ENCODE measurements around the gene FKBP1B.

DNA sequence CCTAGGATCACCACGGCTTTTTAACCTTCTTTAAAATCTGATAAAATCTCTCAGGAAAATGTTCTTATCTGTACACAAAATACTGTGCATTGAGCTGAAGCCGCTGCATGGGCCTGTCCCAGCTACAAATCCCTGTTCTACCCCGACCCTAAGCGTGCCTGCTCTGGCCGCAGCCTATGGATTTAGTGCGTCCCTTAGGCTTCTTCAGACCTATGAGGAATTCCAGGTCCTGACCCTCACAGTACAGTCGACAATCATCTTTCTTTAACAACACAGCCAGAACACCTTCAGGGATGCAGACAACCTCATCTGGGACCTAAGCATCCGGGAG lies 1.9 kb upstream of the FKBP1B start:
- TF ChIP-seq POLR2A (IDR thresholded peaks at IDR 0.05; ENCODE audit: low read depth, low read length) (no peak), EZH2 (IDR thresholded peaks at IDR 0.05; ENCODE audit: borderline replicate concordance, low read depth, low read length, severe bottlenecking) (no peak), POLR2AphosphoS5 (IDR thresholded peaks at IDR 0.05; ENCODE audit: insufficient read depth, low read depth, low read length) (no peak), JUN (IDR thresholded peaks at IDR 0.05; ENCODE audit: borderline replicate concordance, insufficient read depth, insufficient read length, low read depth) (no peak), MAX (IDR thresholded peaks at IDR 0.05; ENCODE audit: insufficient read depth, insufficient read length) (no peak), GATA2 (IDR thresholded peaks at IDR 0.05; ENCODE audit: insufficient read depth, insufficient read length, low read depth, low read length) (no peak), MYC (IDR thresholded peaks at IDR 0.05; ENCODE audit: low read depth, low read length) (no peak), FOS (IDR thresholded peaks at IDR 0.05; ENCODE audit: borderline replicate concordance, insufficient read depth, low read length) (no peak)
- TF ChIP-seq, protein P1, sequence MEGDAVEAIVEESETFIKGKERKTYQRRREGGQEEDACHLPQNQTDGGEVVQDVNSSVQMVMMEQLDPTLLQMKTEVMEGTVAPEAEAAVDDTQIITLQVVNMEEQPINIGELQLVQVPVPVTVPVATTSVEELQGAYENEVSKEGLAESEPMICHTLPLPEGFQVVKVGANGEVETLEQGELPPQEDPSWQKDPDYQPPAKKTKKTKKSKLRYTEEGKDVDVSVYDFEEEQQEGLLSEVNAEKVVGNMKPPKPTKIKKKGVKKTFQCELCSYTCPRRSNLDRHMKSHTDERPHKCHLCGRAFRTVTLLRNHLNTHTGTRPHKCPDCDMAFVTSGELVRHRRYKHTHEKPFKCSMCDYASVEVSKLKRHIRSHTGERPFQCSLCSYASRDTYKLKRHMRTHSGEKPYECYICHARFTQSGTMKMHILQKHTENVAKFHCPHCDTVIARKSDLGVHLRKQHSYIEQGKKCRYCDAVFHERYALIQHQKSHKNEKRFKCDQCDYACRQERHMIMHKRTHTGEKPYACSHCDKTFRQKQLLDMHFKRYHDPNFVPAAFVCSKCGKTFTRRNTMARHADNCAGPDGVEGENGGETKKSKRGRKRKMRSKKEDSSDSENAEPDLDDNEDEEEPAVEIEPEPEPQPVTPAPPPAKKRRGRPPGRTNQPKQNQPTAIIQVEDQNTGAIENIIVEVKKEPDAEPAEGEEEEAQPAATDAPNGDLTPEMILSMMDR (IDR thresholded peaks at IDR 0.05; ENCODE audit: extremely low read depth in 1 of 2, insufficient read depth in 1 of 2, low read depth in 1 of 2, low read length in 2 of 2) = no peak
